Measurements from ENCODE around the gene CEACAM19. TPM values are rescaled to one million over a fixed set of nuclear protein-coding genes. Genes with fewer than 3 reads are reported as not detected.
"Not testable (repeated sequence)": the region's sequence is repeated elsewhere in the genome, so short reads cannot be mapped to it uniquely, and the experiment has no call there.

Gene CEACAM19
- total RNA-seq, 4 donors from 2014 or later = 0.78 to 5.5 (median 3.8) TPM

DNA sequence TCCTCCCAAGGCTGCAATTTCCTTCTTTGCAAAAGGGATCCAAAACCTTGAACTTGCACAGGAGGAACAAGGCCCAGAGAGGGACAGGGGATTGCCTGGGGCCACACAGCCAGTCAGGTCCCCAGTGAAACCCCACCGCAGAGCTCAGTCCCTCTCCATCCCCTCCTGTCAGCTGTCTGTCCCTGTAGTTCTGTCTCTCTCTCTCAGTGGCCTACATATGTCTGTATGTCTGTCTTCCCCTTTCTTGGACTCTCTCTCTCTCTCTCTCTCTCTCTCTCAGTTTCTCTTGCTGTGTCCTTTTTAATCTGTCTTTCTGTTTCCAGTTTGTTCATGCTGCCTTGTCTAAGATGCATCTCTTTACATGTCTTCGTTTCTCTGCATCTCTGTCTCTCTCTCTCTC lies 11.5 kb downstream of the CEACAM19 start:
- Histone ChIP-seq H3K27me3 (no peaks in the 10 kb centered on the region), H3K4me3 (replicated peaks in 1 of 3) (no peak overlapping the region), H3K27ac (no peak overlapping the region), H3K36me3 (no peaks in the 10 kb centered on the region), H3K9me3 (no peaks in the 10 kb centered on the region), H3K4me1 (peaks cover 7 to 29% of the 10 kb centered on the region in 2 donors)
- intact Hi-C loops (cut with DNase I) = no loop called here
- WGBS, 2 donors = 91 to 93% methylated on average over 2 of the region's 2 CpGs
- DNase-seq = no peak
- TF ChIP-seq, protein P1, sequence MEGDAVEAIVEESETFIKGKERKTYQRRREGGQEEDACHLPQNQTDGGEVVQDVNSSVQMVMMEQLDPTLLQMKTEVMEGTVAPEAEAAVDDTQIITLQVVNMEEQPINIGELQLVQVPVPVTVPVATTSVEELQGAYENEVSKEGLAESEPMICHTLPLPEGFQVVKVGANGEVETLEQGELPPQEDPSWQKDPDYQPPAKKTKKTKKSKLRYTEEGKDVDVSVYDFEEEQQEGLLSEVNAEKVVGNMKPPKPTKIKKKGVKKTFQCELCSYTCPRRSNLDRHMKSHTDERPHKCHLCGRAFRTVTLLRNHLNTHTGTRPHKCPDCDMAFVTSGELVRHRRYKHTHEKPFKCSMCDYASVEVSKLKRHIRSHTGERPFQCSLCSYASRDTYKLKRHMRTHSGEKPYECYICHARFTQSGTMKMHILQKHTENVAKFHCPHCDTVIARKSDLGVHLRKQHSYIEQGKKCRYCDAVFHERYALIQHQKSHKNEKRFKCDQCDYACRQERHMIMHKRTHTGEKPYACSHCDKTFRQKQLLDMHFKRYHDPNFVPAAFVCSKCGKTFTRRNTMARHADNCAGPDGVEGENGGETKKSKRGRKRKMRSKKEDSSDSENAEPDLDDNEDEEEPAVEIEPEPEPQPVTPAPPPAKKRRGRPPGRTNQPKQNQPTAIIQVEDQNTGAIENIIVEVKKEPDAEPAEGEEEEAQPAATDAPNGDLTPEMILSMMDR (IDR thresholded peaks at IDR 0.05) = no peak
- no peak for TF ChIP-seq POLR2A (IDR thresholded peaks at IDR 0.05)

DNA sequence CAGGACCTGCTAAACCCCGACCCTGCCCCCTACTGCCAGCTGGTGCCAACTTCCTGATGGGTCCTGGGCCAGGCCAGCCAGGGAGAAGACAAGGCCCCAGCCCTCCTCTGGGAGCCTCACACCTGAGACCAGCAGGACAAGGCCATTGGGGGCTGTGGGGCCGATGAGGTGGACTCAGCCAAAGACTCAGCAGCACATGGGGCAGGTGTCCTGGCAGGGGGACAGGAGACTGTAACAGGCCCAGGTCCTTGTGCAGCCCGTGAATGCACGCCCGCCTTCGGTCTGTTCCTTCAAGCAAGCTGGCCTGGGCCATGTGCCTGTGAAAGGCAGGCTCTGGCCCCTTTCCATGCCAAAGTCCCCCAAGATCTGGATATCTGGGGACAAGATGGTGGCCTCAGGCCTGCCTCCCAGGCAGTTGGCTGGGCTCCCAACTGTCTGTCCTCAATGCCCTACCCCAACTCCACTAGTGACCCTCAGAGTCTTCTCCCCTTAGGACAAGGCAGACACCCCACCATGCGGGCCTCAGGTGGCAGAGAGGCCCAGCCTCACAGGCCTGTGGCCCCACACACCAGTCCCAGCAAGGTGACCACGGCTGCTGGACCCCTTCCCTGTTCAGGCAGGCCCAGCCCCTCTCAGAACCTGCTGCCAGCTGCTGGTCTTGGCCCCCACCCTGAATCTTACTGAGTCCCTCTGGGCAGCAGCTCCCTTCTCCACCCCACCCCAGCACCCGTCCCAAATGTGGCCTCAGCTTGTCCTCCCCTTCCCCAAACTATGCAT lies 12.3 kb downstream of the CEACAM19 start:
- peak overlapping the region in 1 of 3 donors; percentile 38 for H3K27ac ChIP-seq

DNA sequence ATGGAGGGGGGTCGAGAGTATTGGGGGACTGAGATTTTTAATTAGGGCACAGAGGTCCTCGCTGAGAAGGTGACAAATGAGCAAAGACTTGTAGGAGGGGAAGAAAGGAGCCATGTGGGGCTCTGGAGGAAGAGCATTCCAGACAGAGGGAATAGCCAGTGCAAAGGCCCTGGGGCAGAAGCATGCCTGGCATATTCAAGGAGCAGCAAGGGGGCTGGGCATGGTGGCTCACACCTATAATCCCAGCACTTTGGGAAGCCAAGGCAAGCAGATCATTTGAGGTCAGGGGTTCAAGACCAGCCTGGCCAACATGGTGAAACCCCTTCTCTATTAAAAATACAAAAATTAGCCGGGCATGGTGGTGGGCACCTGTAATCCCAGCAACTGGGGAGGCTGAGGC lies 13.1 kb downstream of the CEACAM19 start:
- H3K36me3 ChIP-seq; intact Hi-C loops (cut with DNase I); DNase-seq; H3K9me3 ChIP-seq; H3K4me3 ChIP-seq (replicated peaks in 1 of 3); H3K27me3 ChIP-seq: not testable (repeated sequence)
- H3K27ac ChIP-seq = peak overlapping the region in 2 of 3 donors; percentile 38 to 70
- peaks cover 7 to 36% of the 10 kb centered on the region in 2 donors for H3K4me1 ChIP-seq
- WGBS, 2 donors = 91% methylated on average over 3 of the region's 3 CpGs

More for the DNA sequence above, 12.3 kb downstream of the CEACAM19 start:
- no peaks in the 10 kb centered on the region for H3K36me3 ChIP-seq
- no peaks in the 10 kb centered on the region for H3K9me3 ChIP-seq
- H3K4me3 ChIP-seq (replicated peaks in 1 of 3) = no peak overlapping the region
- WGBS, 2 donors = 84 to 89% methylated on average over 3 to 5 of the region's 9 CpGs
- peaks cover 7 to 29% of the 10 kb centered on the region in 2 donors for H3K4me1 ChIP-seq
- intact Hi-C loops (cut with DNase I) = no loop called here
- DNase-seq = no peak
- no peaks in the 10 kb centered on the region for H3K27me3 ChIP-seq
- TF ChIP-seq, protein P1 (IDR thresholded peaks at IDR 0.05) = no peak
- no peak for TF ChIP-seq POLR2A (IDR thresholded peaks at IDR 0.05)

DNA sequence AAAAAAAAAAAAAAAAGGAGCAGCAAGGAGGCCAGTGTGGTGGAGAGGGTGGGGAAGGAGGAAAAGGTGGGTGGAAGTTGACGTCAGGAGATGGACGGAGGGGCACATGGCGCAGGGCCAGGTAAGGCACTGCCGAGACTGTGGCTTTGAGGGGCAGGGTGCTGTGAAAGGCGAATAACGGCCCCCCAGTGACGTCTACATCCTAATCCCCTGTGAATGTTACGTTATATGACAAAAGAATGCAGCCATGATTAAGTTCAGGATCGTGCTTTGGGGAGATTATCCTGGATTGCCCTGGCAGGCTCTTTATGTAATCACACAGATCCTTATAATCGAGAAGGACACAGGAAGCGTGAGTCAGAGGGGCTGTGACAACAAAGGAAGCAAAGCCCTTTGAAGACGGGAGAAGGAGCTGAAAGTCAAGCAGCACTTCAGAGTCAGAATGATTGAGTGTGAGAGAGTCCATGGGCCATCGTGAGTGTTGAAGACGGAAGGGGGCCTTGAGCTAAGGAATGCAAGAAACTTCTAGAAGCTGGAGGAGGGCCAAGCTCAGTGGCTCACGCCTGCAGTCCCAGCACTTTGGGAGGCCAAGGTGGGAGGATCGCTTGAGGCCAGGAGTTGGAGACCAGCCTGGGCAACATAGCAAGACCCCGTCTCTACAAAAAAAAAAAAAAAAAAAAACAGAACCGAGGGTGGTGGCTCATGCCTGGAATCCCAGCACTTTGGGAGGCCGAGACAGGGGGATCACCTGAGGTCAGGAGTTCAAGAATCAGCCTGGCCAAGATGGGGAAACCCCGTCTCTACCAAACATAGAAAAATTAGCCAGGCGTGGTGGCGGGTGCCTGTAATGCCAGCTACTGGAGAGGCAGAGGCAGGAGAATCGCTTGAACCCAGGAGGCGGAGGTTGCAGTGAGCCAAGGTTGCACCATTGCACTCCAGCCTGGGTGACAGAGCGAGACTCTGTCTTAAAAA lies 13.9 kb downstream of the CEACAM19 start:
- intact Hi-C loops (cut with DNase I) = loop anchor here (5.0 kb wide), 1 partner anchor 82 kb away; no protein-coding TSS in a partner anchor
- H3K4me3 ChIP-seq (replicated peaks in 1 of 3) = no peak overlapping the region
- peaks cover 7 to 41% of the 10 kb centered on the region in 2 donors for H3K4me1 ChIP-seq
- H3K36me3 ChIP-seq = no peaks in the 10 kb centered on the region
- H3K9me3 ChIP-seq = no peaks in the 10 kb centered on the region
- TF ChIP-seq, protein P1 (IDR thresholded peaks at IDR 0.05) = no peak
- no peak for TF ChIP-seq POLR2A (IDR thresholded peaks at IDR 0.05)
- DNase-seq = peak; percentile 47 to 48
- peak overlapping the region in 2 of 3 donors; percentile 17 to 70 for H3K27ac ChIP-seq
- no peaks in the 10 kb centered on the region for H3K27me3 ChIP-seq
- 39 to 45% methylated on average over 25 of the region's 25 CpGs for WGBS, 2 donors

DNA sequence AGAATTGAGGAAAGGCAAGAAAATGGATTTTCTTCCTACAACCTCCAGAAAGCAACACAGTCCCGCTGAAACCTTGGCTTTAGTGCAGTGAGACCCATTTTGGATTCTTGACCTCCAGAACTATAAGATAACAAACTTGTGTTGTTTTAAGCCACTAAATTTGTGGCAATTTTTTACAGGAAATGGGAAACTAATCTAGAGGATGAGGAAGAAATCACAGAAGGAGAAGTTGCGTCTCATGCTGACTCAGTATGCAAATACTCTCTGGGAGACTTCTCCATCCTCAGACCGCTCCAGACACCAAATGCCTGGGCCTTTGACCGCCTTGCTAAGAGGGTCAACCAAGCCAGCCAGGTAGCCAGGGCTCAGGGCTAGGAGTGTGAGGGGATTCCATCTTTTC lies 14.6 kb downstream of the CEACAM19 start:
- no peaks in the 10 kb centered on the region for H3K36me3 ChIP-seq
- peaks cover 7 to 41% of the 10 kb centered on the region in 2 donors for H3K4me1 ChIP-seq
- TF ChIP-seq POLR2A (IDR thresholded peaks at IDR 0.05) = no peak
- TF ChIP-seq, protein P1 (IDR thresholded peaks at IDR 0.05) = no peak
- intact Hi-C loops (cut with DNase I) = loop anchor here (5.0 kb wide), 1 partner anchor 81 kb away; no protein-coding TSS in a partner anchor
- H3K9me3 ChIP-seq = no peaks in the 10 kb centered on the region
- no peak for DNase-seq
- no peak overlapping the region for H3K4me3 ChIP-seq (replicated peaks in 1 of 3)
- WGBS, 2 donors = 80 to 81% methylated on average over 4 of the region's 4 CpGs
- H3K27me3 ChIP-seq = no peaks in the 10 kb centered on the region
- H3K27ac ChIP-seq = peak overlapping the region in 1 of 3 donors; percentile 52
